ENCODE data around the gene ATP2C1.

DNA sequence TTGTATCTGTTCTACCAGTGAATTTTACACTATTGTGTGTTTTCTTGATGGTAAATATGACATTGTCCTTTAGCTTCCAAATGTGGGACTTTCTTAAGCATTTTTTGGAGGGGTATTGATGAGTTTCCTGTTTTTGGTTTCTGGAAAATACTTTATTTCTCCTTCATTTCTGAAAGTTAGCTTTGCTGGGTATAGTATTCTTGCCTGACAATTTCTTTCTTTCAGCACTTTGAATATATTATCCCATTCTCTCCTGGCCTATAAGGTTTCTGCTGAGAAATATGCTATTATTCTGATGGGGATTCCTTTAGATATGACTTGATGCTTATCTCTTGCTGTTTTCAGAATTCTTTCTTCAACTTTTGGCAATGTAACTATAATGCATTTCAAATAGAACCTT, 15.4 kb upstream of the ATP2C1 start:
- TF ChIP-seq POLR2A (IDR thresholded peaks at IDR 0.05; ENCODE audit: extremely low read depth, insufficient read length): no peak
- TF ChIP-seq, protein P1, sequence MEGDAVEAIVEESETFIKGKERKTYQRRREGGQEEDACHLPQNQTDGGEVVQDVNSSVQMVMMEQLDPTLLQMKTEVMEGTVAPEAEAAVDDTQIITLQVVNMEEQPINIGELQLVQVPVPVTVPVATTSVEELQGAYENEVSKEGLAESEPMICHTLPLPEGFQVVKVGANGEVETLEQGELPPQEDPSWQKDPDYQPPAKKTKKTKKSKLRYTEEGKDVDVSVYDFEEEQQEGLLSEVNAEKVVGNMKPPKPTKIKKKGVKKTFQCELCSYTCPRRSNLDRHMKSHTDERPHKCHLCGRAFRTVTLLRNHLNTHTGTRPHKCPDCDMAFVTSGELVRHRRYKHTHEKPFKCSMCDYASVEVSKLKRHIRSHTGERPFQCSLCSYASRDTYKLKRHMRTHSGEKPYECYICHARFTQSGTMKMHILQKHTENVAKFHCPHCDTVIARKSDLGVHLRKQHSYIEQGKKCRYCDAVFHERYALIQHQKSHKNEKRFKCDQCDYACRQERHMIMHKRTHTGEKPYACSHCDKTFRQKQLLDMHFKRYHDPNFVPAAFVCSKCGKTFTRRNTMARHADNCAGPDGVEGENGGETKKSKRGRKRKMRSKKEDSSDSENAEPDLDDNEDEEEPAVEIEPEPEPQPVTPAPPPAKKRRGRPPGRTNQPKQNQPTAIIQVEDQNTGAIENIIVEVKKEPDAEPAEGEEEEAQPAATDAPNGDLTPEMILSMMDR (IDR thresholded peaks at IDR 0.05; ENCODE audit: low read depth, low read length): no peak

All from NB4 (cell line).